AG09319 (cell line): ENCODE data around the gene POSTN.
A peak's percentile ranks its signal among the peaks of the same experiment; 100 is the strongest.

Experiments used
- DNase-seq: peaks from one replicate; pipeline ENCODE4 v3.0.0-alpha.2; 2010; ENCODE audit warnings: low read depth; ENCODE audit errors: extremely low read depth
- TF ChIP-seq, protein P1 (sequence below): IDR thresholded peaks from 2 replicates; pipeline ENCODE4 v1.5.1; 2011; ENCODE audit warnings: low read depth, mild to moderate bottlenecking, inconsistent platforms, low read length, moderate library complexity

Gene POSTN

DNA sequence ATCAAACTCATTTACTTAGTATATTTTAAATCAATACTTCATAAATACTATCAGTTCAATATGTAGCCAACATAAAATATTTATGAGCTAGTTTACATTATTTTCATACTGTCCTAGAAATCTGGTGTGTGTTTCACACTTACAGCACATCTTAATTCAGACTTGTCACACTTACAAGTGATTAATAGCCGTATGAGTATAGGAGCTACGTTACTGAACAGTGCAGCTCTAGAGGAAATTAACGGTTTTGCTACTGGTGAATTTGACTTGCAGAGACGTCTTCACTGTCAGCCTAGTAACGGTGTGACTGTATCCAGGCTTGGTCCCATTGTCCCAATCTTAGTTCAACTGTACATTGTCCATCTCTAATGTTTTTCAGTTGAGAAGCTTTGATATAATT lies 33.7 kb upstream of the POSTN start:
- TF ChIP-seq, protein P1, sequence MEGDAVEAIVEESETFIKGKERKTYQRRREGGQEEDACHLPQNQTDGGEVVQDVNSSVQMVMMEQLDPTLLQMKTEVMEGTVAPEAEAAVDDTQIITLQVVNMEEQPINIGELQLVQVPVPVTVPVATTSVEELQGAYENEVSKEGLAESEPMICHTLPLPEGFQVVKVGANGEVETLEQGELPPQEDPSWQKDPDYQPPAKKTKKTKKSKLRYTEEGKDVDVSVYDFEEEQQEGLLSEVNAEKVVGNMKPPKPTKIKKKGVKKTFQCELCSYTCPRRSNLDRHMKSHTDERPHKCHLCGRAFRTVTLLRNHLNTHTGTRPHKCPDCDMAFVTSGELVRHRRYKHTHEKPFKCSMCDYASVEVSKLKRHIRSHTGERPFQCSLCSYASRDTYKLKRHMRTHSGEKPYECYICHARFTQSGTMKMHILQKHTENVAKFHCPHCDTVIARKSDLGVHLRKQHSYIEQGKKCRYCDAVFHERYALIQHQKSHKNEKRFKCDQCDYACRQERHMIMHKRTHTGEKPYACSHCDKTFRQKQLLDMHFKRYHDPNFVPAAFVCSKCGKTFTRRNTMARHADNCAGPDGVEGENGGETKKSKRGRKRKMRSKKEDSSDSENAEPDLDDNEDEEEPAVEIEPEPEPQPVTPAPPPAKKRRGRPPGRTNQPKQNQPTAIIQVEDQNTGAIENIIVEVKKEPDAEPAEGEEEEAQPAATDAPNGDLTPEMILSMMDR: no peak
- no peak for DNase-seq

DNA sequence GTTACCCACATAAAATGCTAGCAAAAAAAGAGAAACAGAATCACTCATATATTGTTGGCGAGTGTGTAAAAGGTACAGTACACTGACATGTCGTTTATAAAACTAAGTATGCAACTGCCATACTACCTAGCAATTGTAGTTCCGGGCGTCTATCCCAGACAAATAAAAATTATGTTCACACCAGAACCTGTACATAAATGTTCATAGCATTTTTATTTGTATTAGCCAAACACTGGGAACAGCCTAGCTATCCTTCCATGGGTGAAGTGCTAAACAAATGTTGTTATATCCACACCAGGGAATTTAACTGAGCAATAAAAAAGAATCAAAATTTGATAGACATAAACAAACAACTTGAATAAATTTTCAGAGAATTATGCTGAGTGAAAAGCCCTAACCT lies 28.9 kb upstream of the POSTN start:
- DNase-seq: no peak
- TF ChIP-seq, protein P1: no peak

GRCh38 chr13:37621811-37622361 lies 23.3 kb upstream of the POSTN start:
- peak; percentile 61 for DNase-seq
- TF ChIP-seq, protein P1: no peak

DNA sequence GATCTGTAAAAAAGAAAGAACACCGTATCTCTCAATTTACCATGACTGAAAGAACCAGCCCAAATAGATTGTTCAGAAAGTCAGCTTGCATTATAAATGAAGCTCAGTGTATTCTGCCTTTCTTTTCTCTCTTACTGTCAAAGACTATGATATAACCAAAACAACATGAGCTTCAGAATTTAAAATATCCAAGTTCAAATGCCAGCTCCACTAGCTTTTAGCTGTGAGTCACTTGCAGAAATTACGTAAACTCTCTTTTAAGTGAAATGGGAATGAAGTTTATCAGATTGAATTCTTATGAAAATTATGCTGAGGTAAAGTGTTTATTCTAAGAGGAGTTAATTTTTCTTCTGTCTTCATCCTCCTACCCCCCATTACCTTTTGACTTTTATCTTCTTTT lies 20.0 kb upstream of the POSTN start:
- TF ChIP-seq, protein P1: no peak
- DNase-seq: no peak

- TF ChIP-seq, protein P1: no peak
- no peak for DNase-seq
These were observed 18.6 kb upstream of the POSTN start for GRCh38 chr13:37617173-37617572.

- DNase-seq: no peak
- TF ChIP-seq, protein P1: no peak
These were observed 17.6 kb upstream of the POSTN start for GRCh38 chr13:37616131-37616530.

GRCh38 chr13:37615276-37615675 lies 16.7 kb upstream of the POSTN start:
- DNase-seq: no peak

More at GRCh38 chr13:37615276-37615675, 16.7 kb upstream of the POSTN start:
- TF ChIP-seq, protein P1: no peak
